ENCODE data around the gene ATAT1. TPM values are rescaled to one million over a fixed set of nuclear protein-coding genes. Genes with fewer than 3 reads are reported as not detected.

The ATAT1 gene
- 1 to 10 TPM; 2.7 to 3.8 TPM for total RNA-seq
- long read RNA-seq, partial matches to known transcripts = 2 of 5 reads
- long read RNA-seq, other reads (novel, unspliced or antisense) = 2 of 5 reads

DNA sequence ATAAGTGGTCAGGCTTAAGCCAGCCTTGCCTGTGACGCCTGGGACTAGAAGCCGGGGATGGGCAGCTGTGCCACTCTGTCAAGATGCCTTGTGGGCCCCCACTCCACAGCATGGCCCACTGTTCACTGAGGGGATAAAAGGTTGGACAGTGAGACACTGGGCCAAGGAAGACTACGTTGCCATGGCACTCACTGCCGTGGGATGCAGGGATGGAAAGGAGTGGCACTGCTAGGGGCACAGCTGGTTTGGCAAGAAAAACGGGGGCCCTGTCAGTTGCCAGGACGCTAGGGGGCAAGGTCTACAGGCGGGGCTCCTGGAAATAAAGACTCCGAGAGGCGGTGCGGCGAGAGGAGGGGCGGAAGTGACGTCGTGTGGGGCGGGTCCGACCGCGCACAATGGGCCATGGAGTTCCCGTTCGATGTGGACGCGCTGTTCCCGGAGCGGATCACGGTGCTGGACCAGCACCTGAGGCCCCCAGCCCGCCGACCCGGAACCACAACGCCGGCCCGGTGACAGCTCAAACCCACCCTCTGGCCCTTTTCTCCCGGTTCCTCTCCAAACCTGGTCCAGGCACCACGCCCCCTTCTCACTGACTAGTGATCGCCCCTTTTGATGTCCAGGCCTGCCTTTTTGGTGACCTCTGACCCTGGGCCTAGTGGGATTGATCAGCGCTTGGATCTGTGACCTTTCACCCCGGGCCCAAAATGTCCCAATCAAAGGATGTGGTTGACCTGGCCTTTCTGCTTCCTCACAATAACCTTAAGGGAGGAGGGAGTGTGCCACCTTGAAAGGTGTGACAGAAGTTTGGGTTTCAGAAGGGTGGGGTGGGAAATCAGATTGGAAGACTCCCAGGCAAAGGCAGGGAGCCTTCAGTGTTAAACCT lies at the start of gene ATAT1:
Gene ATAT1, plus strand, starts transcription at position 391 of the 883 bp plus-strand sequence.
- intact Hi-C loops (cut with DNase I) = loop anchor here in 1 of 2 donors (5.0 to 10.0 kb wide), 2 partner anchors 46 to 98 kb away; partner anchors contain the start of genes DHX16 and TUBB
- ATAC-seq = peak; percentile 97 to 99
- DNase-seq = peak; percentile 92

DNA sequence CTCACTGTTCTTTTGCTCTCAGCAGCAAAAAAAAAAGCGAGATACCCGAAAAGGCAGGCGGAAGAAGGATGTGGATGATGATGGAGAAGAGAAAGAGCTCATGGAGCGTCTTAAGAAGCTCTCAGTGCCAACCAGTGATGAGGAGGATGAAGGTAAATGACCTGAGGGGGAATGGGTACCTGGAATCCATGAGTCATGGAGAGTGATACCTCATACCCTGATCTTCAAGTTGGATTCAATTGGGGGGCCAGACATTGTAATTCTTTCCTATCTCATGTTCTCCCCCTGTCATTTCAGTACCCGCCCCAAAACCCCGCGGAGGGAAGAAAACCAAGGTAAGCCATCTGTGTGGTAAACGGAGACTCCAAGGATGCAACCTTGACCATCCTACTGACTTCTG lies 48.6 kb upstream of the ATAT1 start:
- DNase-seq = no peak
- intact Hi-C loops (cut with DNase I) = no loop called here
- ATAC-seq = no peak

DNA sequence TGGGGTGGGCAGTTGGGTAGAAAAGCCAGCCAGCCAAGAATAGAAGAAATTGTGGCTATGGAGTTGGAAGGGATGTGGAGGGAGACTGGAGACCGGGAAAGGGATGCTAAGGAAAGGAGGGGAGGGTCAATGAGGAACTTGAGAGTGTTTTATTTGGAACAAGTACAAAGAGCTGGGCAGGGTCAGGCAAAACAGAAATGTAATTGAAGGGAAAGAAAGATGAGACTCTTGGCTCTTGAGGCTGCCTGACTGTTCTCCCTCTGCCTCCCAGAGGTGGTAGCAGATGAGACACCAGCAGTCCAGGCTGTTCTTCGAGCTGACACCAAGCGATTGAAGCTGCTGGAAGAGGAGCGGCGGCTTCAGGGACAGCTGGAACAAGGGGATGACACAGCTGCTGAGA lies 42.8 kb upstream of the ATAT1 start:
- ATAC-seq (no peak), DNase-seq (no peak)
- intact Hi-C loops (cut with DNase I) = no loop called here

DNA sequence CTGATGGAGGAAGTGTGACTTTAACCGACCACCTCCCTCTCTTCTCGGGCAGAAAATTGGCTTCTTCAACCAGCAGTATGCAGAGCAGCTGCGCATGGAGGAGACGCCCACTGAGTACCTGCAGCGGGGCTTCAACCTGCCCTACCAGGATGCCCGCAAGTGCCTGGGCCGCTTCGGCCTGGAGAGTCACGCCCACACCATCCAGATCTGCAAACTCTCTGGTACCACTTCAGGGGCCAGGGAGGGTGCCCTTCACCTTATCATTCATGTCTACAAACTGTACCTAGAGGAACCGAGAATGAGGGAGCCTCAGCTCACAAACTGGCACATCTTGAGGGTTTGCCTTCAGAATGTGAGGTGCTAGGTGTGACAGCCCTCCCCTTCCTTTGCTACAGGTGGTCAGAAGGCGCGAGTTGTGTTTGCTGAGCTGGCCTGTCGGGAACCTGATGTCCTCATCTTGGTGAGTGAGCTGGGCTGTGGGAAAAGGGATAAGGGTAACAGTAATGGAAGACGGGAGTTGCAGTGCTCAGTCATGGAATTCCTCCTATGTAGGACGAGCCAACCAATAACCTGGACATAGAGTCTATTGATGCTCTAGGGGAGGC lies 36.8 kb upstream of the ATAT1 start:
- intact Hi-C loops (cut with DNase I) = loop anchor here in 1 of 2 donors (5.0 kb wide), 1 partner anchor 43 kb away; no protein-coding TSS in a partner anchor
- DNase-seq = no peak
- ATAC-seq = no peak

DNA sequence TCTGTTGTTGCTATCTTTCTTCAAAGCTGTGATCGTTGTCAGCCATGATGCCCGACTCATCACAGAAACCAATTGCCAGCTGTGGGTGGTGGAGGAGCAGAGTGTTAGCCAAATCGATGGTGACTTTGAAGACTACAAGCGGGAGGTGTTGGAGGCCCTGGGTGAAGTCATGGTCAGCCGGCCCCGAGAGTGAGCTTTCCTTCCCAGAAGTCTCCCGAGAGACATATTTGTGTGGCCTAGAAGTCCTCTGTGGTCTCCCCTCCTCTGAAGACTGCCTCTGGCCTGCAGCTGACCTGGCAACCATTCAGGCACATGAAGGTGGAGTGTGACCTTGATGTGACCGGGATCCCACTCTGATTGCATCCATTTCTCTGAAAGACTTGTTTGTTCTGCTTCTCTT lies 36.2 kb upstream of the ATAT1 start:
- no peak for ATAC-seq
- intact Hi-C loops (cut with DNase I) = loop anchor here in 1 of 2 donors (5.0 kb wide), 1 partner anchor 43 kb away; no protein-coding TSS in a partner anchor

DNA sequence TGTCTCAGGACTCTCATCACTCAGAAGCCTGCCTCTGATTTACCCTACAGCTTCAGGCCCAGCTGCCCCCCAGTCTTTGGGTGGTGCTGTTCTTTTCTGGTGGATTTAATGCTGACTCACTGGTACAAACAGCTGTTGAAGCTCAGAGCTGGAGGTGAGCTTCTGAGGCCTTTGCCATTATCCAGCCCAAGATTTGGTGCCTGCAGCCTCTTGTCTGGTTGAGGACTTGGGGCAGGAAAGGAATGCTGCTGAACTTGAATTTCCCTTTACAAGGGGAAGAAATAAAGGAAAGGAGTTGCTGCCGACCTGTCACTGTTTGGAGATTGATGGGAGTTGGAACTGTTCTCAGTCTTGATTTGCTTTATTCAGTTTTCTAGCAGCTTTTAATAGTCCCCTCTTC lies 35.7 kb upstream of the ATAT1 start:
- peak in 1 of 2 donors; percentile 16 for ATAC-seq
- no peak for DNase-seq
- intact Hi-C loops (cut with DNase I) = loop anchor here in 1 of 2 donors (5.0 kb wide), 1 partner anchor 44 kb away; no protein-coding TSS in a partner anchor

More for the DNA sequence above, 36.2 kb upstream of the ATAT1 start:
- no peak for DNase-seq

DNA sequence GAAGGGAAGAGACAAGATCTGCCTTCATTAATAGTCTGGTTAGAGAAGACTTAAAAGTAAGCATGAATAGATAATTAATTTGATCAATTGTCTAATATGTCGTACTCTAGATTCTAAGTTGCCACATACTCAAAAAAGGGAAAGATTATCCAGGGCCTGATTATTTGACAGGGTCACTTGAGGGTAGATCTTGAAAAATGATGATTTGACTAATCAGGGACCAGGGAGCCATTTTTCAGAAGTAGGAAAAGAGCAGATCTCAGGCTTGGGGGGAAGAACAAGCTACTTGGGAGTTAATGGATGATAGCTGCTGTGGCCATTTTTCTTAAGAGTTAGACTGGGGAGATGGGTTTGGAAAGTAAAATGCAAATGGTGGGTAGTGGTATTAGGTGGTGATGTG lies 34.4 kb upstream of the ATAT1 start:
- no peak for ATAC-seq
- no peak for DNase-seq
- intact Hi-C loops (cut with DNase I) = loop anchor here in 1 of 2 donors (5.0 kb wide), 1 partner anchor 45 kb away; no protein-coding TSS in a partner anchor

DNA sequence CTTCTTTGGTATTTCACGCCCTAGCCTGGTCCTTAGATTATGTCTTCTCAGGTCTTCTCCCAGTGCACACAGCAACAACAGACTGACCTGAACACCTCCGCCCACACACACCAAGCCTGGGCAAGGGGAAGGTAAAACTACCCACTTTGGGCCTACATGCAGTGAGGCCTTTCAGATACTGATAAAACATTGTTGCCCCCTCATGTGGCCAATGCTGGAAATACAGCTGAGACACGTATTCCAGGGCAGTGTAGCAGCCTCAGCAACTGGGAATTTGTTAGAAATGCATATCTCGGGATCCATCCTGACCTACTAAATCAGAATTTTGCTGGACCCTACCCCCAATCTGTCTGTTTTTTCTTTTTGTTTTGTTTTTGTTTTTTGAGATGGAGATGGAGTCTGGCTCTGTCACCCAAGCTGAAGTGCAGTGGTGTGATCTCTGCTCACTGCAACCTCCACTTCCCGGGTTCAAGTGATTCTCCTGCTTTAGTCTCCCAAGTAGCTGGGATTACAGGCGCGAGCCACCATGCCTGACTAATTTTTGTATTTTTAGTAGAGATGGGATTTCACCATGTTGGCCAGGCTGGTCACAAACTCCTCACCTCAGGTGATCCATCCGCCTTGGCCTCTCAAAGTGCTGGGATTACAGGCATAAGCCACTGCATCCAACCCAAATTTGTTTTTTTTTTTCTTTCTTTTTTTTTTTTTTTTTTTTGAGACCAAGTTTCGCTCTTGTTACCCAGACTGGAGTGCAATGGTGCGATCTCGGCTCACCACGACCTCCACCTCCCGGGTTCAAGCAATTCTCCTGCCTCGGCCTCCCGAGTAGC lies 29.1 kb upstream of the ATAT1 start:
- ATAC-seq (peak; percentile 71 to 77), DNase-seq (peak; percentile 82)
- intact Hi-C loops (cut with DNase I) = loop anchor here in 1 of 2 donors (5.0 kb wide), 1 partner anchor 115 kb away; no protein-coding TSS in a partner anchor

DNA sequence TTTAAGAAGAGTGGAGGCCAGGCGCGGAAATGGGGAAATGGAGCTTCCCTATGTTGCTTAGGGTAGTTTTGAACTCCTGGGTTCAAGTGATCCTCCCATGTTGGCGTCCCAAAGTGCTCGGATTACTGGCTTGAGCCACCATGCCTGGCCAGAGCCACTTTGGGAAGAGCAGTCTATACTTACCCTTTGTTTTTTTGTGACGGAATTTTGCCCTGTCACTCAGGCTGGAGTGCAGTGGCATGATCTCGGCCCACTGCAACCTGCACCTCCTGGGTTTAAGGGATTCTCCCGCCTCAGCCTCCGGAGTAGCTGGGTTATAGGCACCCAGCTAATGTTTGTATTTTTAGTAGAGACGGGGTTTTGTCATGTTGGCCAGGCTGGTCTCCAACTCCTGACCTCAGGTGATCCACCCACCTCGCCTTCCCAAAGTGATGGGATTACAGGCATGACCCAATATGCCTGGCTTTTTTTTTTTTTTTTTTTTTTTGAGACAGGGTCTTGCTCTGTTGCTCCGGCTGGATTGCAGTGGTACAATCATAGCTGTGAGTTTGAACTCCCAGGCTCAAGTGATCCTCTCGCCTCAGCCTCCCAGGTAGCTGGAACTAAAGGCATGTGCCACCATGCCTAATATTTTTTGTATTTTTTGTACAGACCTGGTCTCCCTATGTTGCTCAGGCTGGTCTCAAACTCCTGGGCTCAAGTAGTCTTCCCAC lies 27.6 kb upstream of the ATAT1 start:
- ATAC-seq (no peak), DNase-seq (no peak)
- intact Hi-C loops (cut with DNase I) = loop anchor here in 1 of 2 donors (5.0 kb wide), 1 partner anchor 117 kb away; no protein-coding TSS in a partner anchor

DNA sequence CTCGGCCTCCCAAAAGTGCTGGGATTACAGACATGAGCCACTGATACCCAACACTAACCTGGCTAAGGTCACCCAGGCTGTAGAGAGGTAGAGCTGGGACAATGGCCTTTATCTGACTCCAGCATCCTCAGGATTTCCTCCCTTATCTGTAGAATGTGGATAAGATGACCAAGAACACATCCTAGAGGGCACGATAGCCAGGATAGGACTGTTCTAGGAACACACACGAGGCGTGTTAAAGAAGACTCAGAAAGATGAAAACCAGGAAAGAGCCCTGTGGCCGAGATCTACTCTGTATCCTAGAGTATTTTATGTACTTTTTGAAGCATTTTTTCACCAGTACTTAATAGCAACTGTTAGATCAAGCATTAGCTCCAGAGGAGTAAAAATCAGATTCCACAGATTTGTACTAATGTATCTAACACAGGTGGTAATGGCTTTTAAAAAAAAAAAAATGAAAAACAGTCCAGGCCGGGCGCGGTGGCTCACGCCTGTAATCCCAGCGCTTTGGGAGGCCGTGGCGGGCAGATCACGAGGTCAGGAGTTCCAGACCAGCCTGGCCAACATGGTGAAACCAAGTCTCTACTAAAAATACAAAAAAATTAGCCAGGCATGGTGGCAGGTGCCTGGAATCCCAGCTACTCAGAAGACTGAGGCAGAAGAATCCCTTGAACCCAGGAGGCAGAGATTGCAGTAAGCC lies 26.9 kb upstream of the ATAT1 start:
- ATAC-seq = no peak
- DNase-seq = no peak
- intact Hi-C loops (cut with DNase I) = loop anchor here in 1 of 2 donors (5.0 kb wide), 1 partner anchor 117 kb away; no protein-coding TSS in a partner anchor

DNA sequence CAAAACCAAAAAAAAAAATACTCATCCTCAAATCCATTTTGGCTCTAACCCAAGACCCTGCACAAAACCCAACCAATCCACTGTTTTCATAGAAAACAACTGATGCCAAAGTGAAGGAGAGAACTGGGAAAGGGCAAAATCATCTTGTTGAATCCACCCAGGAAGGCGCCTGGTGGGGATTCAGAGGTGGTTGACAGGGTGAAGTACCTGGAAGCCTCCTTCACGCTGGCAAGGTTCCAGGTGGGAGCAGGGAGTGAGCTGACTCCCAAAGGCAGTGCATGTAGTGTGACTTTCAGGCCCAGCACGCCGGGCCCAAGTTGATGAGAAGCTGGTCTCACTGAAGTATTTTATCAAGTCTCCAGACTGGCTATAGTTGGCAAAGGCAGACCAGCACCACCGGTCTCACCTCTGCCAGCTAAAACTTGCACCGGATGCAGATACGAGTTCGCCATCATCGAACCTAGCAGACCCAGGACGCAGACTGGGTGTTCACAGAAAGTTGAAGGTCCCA lies 26.2 kb upstream of the ATAT1 start:
- no peak for ATAC-seq
- peak; percentile 44 for DNase-seq
- intact Hi-C loops (cut with DNase I) = no loop called here

DNA sequence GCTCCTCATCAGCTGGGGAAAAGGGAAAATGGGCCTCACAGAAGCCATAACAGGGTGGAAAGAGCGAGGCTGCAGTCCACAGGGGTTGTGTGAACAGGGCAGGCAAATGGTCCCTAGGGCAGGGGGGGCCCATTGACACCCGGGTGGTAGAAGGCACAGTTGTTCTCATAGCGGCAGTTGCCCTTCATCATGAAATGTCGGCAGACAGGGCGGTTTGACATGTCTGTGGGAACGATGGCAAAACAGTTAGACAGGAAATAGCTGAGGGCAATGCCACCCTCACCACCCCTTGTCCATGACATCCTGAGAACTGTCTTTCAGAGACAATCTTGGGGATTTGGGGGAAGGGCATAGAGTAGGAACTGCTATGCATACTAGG lies 25.2 kb upstream of the ATAT1 start:
- no peak for DNase-seq
- no peak for ATAC-seq
- intact Hi-C loops (cut with DNase I) = no loop called here

DNA sequence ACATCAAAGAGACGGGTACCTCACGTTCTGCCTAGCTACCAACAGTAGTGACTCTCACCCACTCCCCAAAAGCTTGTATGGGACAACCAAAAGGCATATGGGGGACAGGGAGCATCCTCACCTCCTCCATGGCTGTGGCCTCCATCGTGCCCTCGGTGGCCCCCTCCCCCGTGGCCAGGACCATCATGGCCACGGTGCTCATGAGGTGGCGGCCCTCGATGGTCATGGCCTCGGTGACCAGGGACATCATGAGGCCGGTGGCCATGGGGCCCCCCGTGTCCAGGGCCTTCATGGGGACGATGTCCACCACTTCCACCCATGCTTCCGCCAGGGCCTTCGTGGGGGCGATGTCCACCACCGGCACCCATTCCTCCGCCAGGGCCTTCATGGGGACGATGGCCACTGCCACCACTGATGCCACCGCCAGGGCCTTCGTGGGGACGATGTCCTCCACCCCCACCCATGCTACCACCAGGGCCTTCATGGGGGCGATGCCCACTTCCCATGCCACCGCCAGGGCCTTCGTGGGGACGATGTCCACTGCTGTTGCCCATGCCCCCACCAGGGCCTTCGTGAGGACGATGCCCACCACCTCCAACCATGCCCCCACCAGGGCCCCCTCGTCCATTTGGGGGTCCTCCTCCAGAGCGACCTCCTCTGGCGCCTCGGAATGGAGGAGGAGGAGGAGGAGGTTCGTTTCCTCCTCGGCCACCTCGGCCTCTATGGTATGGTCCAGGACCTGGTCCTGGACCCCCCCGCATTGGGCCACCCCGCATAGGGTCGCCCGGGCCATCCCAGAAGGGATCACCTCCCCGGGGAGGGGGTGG lies 24.6 kb upstream of the ATAT1 start:
- intact Hi-C loops (cut with DNase I) = no loop called here
- DNase-seq (no peak), ATAC-seq (no peak)

DNA sequence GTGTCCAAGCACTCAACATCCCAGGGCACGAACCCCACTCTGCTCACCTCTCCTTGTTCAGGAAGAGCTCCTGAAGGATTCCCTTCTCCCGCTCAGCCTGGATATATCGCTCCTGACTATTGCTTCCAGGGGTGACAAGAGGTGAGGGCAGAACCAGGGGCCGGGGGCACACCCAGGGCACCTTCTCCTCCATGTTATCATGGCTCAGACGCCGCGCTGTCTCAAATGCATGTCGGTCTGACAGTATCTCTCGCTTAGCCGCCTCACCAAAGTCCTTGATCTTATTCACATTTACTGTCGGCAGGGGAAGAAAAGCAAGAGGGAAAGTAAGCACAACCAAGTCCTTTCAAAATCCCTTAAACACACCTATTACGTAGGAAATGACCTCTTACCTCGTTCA lies 22.7 kb upstream of the ATAT1 start:
- intact Hi-C loops (cut with DNase I) = no loop called here
- DNase-seq (no peak), ATAC-seq (no peak)

DNA sequence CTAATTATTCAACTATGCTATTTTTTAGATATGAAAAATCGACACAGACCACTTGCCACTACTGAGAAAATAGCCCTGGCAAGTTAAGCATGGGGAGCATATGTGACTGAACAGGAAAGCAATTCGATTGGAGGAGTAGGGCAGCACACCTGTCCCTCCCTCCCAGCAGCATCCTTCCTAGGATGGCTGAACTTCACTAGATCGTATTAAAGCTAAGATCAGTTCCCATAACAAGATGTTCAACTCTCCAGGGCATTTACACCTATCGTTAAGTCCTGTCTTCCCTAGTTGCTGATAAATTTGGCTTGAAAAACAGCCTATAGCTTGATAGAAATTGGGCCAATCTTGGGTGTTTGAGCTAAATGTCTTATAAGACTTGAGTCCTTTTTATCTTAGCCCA lies 16.6 kb upstream of the ATAT1 start:
- no peak for ATAC-seq
- intact Hi-C loops (cut with DNase I) = no loop called here

DNA sequence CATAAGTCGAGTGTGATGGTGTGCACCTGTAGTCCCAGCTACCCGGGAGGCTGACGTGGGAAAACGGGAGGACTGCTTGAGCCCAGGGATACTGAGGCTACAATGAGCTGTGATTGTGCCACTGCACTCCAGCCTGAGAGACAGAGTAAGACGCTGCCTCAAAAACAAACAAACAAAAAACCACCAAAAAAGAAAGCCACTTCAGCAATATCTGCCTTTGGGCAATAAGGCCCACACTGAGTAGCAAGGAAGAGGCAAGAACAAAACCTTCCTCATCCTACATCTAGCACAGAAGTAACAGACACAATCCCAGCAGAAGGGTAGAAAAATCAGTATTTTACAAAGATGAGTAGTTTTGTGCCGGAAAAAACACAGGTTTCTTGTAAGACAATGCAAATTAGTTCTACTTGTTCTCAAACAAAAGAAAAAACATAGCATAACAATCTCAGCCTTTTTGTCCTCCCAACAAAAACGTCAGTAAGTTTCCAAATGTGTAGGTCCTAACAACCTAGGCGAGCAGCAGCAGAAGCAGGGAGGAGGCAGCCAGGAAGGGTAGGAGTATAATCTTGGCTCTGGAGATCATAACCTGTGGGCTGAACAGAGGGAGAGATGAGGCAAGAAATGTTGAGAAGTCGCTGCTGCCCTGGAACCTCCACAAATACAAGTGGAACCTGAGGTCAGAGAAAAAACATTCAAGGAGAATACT lies 15.4 kb upstream of the ATAT1 start:
- DNase-seq = no peak
- ATAC-seq = no peak
- intact Hi-C loops (cut with DNase I) = no loop called here

More for the DNA sequence above, 16.6 kb upstream of the ATAT1 start:
- no peak for DNase-seq
